HEK293 (cell line): ENCODE data around the gene RPS6KA2.

Source experiments
- CTCF ChIA-PET: fragments of 350-600 bp; formaldehyde crosslinking; extraction: SDS; loops from one replicate; lab custom pipeline; 2021; ENCODE audit warnings: antibody characterized with exemption; lab: Yijun Ruan, JAX
- POLR2A ChIA-PET: fragments of 300-600 bp; formaldehyde crosslinking; extraction: SDS; loops from one replicate; lab custom pipeline; 2020; ENCODE audit warnings: antibody characterized with exemption, inconsistent platforms; lab: Yijun Ruan, JAX
- H3K27ac ChIP-seq: fragments of 200-500 bp; sonication (Bioruptor generic); 2 replicates; pipeline ENCODE4 v1.5.1; 2014; ENCODE audit warnings: low read depth, low read length, control low read depth, inconsistent platforms; ENCODE audit errors: extremely low read depth
- H3K36me3 ChIP-seq, 2 experiments: fragments of 200-500 bp in 1 of 2; sonication (Bioruptor generic) in 1 of 2; 1 replicate in 1 of 2; 2 replicates in 1 of 2; pipeline ENCODE4 v1.5.1; 2014 to 2017; ENCODE audit warnings: inconsistent platforms in 2 of 2, low read length in 2 of 2; ENCODE audit not compliant: control insufficient read depth in 2 of 2, insufficient read depth in 1 of 2
- H3K4me1 ChIP-seq: fragments of 200-500 bp; sonication (Bioruptor generic); 2 replicates; pipeline ENCODE4 v1.5.1; 2014; ENCODE audit warnings: mild to moderate bottlenecking, low read length, inconsistent platforms; ENCODE audit not compliant: control insufficient read depth, insufficient read depth
- H3K4me3 ChIP-seq: 2 replicates; pipeline ENCODE4 v1.5.1; 2011; ENCODE audit warnings: low read depth, mild to moderate bottlenecking, control low read depth, low read length, moderate library complexity
- H3K9me3 ChIP-seq: fragments of 200-500 bp; sonication (Bioruptor generic); 2 replicates; pipeline ENCODE4 v1.5.1; 2014; ENCODE audit warnings: low read depth, low read length, inconsistent platforms; ENCODE audit not compliant: control insufficient read depth, insufficient read depth
- YY1 ChIP-seq: fragments of 450-650 bp; formaldehyde crosslinking; IDR thresholded peaks from 2 replicates; pipeline ENCODE4 v1.5.1; 2018; ENCODE audit warnings: missing biosample characterization, missing genetic modification characterization
- ZBTB7A ChIP-seq: fragments of 450-650 bp; formaldehyde crosslinking; IDR thresholded peaks from 2 replicates; pipeline ENCODE4 v1.5.1; 2016; ENCODE audit warnings: low read depth, missing biosample characterization, missing genetic modification characterization
- ZBTB8A ChIP-seq: fragments of 450-650 bp; formaldehyde crosslinking; IDR thresholded peaks from 2 replicates; pipeline ENCODE4 v1.5.1; 2016; ENCODE audit warnings: missing biosample characterization, missing genetic modification characterization
- ZNF114 ChIP-seq: fragments of 450-650 bp; formaldehyde crosslinking; IDR thresholded peaks from 2 replicates; pipeline ENCODE4 v1.5.0; 2017; ENCODE audit warnings: missing biosample characterization, missing genetic modification characterization
- ZNF16 ChIP-seq: fragments of 450-650 bp; formaldehyde crosslinking; IDR thresholded peaks from 2 replicates; pipeline ENCODE4 v1.5.1; 2016; ENCODE audit warnings: low read depth, missing biosample characterization, missing genetic modification characterization
- ZNF169 ChIP-seq: fragments of 450-650 bp; formaldehyde crosslinking; IDR thresholded peaks from 2 replicates; pipeline ENCODE4 v1.5.1; 2016; ENCODE audit warnings: missing biosample characterization, missing genetic modification characterization
- ZNF211 ChIP-seq: fragments of 450-650 bp; formaldehyde crosslinking; IDR thresholded peaks from 2 replicates; pipeline ENCODE4 v1.5.1; 2016; ENCODE audit warnings: low read depth, missing biosample characterization, missing genetic modification characterization
- ZNF426 ChIP-seq: fragments of 450-650 bp; formaldehyde crosslinking; IDR thresholded peaks from 2 replicates; pipeline ENCODE4 v1.5.1; 2017; ENCODE audit warnings: missing biosample characterization, missing genetic modification characterization, mild to moderate bottlenecking, inconsistent platforms, moderate library complexity
- ZNF473 ChIP-seq: fragments of 450-650 bp; formaldehyde crosslinking; IDR thresholded peaks from 2 replicates; pipeline ENCODE4 v1.5.1; 2017; ENCODE audit warnings: missing biosample characterization, missing genetic modification characterization
- ZNF561 ChIP-seq: fragments of 450-650 bp; IDR thresholded peaks from 2 replicates; pipeline ENCODE4 v1.5.1; 2018; ENCODE audit warnings: missing biosample characterization, missing genetic modification characterization, borderline replicate concordance
- ZNF596 ChIP-seq: fragments of 450-650 bp; IDR thresholded peaks from 2 replicates; pipeline ENCODE4 v1.5.0; 2018; ENCODE audit warnings: missing biosample characterization, mild to moderate bottlenecking, missing genetic modification characterization, moderate library complexity
- TF ChIP-seq, protein P1 (sequence below): fragments of 450-650 bp; formaldehyde crosslinking; IDR thresholded peaks from 2 replicates; pipeline ENCODE4 v1.5.1; 2016; ENCODE audit warnings: missing biosample characterization, missing genetic modification characterization
- TF ChIP-seq, protein P2 (sequence below): fragments of 450-650 bp; formaldehyde crosslinking; IDR thresholded peaks from 2 replicates; pipeline ENCODE4 v1.5.1; 2016; ENCODE audit warnings: missing biosample characterization, missing genetic modification characterization
- TF ChIP-seq, protein P3 (sequence below): fragments of 450-650 bp; formaldehyde crosslinking; IDR thresholded peaks from 2 replicates; pipeline ENCODE4 v1.5.1; 2016; ENCODE audit warnings: missing biosample characterization, missing genetic modification characterization

The RPS6KA2 gene

DNA sequence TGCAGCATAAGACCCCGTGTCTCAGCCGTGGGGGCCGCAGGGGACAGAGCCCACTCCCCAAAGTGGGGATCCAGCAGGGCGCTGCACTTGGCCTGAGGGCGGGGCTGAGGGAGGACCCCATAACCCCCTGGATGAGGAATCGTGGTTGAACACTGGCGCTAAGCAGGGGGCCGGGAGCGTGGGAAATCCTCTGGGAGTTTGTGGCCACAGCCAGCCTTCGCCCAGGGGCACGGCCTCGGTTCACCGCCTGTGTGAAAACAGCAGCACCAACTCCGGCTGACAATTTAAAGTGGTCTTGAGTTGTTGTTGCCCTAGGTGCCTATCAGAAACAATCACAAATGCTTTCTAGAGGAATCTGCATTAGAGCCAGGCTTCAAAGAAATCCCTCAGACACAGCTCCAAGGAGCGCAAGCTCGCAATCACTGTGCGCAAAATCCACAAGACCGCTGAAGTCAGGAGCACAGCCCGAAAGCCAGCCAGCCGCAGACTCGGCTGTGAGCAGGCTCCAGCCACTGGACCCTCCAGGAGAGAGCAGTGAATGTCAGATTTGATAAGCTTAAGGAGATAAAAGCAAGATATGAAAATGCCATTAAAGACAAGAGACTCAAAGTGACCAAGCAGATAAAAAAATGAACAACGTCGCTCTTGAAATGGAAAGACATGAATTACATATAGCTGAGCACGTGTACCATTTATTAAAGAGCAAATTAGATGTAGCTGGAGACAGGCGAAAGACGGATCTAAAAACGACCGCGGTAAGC, 10.9 kb upstream of the RPS6KA2 start:
- Histone ChIP-seq H3K36me3 (no peaks in the 10 kb centered on the region), H3K4me1 (no peaks in the 10 kb centered on the region), H3K4me3 (no peak overlapping the region), H3K27ac (no peak overlapping the region), H3K9me3 (no peaks in the 10 kb centered on the region)
- ChIA-PET POLR2A (interaction anchor here (1.7 kb wide), 1 partner anchor 10 kb away, joined by 9 read pairs; the partner anchor contains the start of gene RPS6KA2), CTCF (interaction anchor here (0.6 to 1.1 kb wide), 3 partner anchors 137 to 815 kb away, joined by 3 to 4 read pairs (median 3); no protein-coding TSS in a partner anchor)
- TF ChIP-seq ZNF561 (tag by site-specific recombination) (no peak), ZNF16 (tag by site-specific recombination) (no peak), YY1 (no peak), ZNF114 (tag by site-specific recombination) (no peak), ZNF426 (tag by site-specific recombination) (no peak), ZNF169 (no peak), ZNF211 (tag by site-specific recombination) (no peak), ZNF596 (tag by site-specific recombination) (no peak), ZBTB7A (tag by site-specific recombination) (no peak)
- TF ChIP-seq, protein P1, sequence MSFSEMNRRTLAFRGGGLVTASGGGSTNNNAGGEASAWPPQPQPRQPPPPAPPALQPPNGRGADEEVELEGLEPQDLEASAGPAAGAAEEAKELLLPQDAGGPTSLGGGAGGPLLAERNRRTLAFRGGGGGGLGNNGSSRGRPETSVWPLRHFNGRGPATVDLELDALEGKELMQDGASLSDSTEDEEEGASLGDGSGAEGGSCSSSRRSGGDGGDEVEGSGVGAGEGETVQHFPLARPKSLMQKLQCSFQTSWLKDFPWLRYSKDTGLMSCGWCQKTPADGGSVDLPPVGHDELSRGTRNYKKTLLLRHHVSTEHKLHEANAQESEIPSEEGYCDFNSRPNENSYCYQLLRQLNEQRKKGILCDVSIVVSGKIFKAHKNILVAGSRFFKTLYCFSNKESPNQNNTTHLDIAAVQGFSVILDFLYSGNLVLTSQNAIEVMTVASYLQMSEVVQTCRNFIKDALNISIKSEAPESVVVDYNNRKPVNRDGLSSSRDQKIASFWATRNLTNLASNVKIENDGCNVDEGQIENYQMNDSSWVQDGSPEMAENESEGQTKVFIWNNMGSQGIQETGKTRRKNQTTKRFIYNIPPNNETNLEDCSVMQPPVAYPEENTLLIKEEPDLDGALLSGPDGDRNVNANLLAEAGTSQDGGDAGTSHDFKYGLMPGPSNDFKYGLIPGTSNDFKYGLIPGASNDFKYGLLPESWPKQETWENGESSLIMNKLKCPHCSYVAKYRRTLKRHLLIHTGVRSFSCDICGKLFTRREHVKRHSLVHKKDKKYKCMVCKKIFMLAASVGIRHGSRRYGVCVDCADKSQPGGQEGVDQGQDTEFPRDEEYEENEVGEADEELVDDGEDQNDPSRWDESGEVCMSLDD, result no peak
- TF ChIP-seq, protein P2, sequence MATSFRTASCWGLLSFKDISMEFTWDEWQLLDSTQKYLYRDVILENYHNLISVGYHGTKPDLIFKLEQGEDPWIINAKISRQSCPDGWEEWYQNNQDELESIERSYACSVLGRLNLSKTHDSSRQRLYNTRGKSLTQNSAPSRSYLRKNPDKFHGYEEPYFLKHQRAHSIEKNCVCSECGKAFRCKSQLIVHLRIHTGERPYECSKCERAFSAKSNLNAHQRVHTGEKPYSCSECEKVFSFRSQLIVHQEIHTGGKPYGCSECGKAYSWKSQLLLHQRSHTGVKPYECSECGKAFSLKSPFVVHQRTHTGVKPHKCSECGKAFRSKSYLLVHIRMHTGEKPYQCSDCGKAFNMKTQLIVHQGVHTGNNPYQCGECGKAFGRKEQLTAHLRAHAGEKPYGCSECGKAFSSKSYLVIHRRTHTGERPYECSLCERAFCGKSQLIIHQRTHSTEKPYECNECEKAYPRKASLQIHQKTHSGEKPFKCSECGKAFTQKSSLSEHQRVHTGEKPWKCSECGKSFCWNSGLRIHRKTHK (tag by site-specific recombination), result no peak
- TF ChIP-seq, protein P3, sequence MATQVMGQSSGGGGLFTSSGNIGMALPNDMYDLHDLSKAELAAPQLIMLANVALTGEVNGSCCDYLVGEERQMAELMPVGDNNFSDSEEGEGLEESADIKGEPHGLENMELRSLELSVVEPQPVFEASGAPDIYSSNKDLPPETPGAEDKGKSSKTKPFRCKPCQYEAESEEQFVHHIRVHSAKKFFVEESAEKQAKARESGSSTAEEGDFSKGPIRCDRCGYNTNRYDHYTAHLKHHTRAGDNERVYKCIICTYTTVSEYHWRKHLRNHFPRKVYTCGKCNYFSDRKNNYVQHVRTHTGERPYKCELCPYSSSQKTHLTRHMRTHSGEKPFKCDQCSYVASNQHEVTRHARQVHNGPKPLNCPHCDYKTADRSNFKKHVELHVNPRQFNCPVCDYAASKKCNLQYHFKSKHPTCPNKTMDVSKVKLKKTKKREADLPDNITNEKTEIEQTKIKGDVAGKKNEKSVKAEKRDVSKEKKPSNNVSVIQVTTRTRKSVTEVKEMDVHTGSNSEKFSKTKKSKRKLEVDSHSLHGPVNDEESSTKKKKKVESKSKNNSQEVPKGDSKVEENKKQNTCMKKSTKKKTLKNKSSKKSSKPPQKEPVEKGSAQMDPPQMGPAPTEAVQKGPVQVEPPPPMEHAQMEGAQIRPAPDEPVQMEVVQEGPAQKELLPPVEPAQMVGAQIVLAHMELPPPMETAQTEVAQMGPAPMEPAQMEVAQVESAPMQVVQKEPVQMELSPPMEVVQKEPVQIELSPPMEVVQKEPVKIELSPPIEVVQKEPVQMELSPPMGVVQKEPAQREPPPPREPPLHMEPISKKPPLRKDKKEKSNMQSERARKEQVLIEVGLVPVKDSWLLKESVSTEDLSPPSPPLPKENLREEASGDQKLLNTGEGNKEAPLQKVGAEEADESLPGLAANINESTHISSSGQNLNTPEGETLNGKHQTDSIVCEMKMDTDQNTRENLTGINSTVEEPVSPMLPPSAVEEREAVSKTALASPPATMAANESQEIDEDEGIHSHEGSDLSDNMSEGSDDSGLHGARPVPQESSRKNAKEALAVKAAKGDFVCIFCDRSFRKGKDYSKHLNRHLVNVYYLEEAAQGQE (tag by site-specific recombination), result no peak

DNA sequence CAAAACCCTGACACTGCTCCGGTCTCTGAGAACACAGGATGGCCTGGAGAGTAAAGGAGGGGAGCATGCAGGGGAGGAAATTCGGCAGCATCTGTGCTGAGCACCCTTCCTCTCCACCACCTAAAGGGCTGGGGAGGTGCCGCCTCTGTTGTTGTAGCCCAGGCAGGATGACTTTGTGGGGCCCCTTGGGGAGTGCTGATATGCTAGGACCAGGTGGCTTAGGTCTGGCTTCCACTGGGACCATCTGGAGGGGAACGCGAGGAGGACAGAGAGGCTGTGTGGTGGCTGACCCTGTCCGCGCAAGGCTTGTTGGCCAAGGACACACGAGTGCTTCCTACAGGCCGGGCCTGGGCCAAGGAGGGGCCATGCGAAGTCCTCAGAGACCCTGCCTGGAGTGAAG, 9.9 kb upstream of the RPS6KA2 start:
- TF ChIP-seq ZBTB8A, result no peak
- TF ChIP-seq ZNF473 (tag by site-specific recombination), result no peak
- ChIA-PET CTCF (no interaction called here), POLR2A (no interaction called here)
- Histone ChIP-seq H3K9me3 (no peaks in the 10 kb centered on the region), H3K36me3 (no peaks in the 10 kb centered on the region), H3K27ac (no peak overlapping the region), H3K4me3 (no peak overlapping the region), H3K4me1 (no peaks in the 10 kb centered on the region)
